CD14-positive monocyte (primary cell): Measurements from ENCODE around the gene SH2D2A. TPM values are rescaled to one million over a fixed set of nuclear protein-coding genes. Genes with fewer than 3 reads are reported as not detected.

ENCODE experiments used
- DNase-seq, 3 donors: peaks; one replicate each; pipeline ENCODE4 v3.0.0-alpha.2; 2011 to 2022
- H2AFZ ChIP-seq: 2 replicates; pipeline ENCODE4 v1.6.0; 2012; ENCODE audit warnings: mild to moderate bottlenecking, low read depth, low read length, inconsistent platforms; ENCODE audit not compliant: insufficient read depth, poor library complexity, severe bottlenecking
- H3K27ac ChIP-seq, 2 donors: 1 replicate in 1 of 2; 2 replicates in 1 of 2; pipeline ENCODE4 v1.5.1; 2012 to 2013; ENCODE audit warnings: low read length in 2 of 2, control low read depth in 1 of 2, inconsistent platforms in 1 of 2, low read depth in 1 of 2, mild to moderate bottlenecking in 1 of 2
- H3K27me3 ChIP-seq, 2 donors: one replicate each; pipeline versions ENCODE4 v1.6.0 to v1.6.1; 2011 to 2013; ENCODE audit warnings: low read length in 2 of 2; ENCODE audit not compliant: control insufficient read depth in 2 of 2, insufficient read depth in 2 of 2
- H3K36me3 ChIP-seq, 2 donors: replicated peaks in 1 of 2; 1 replicate in 1 of 2; 2 replicates in 1 of 2; pipeline versions ENCODE4 v1.5.1 to v1.6.1; 2012 to 2013; ENCODE audit warnings: low read length in 2 of 2, control low read depth in 1 of 2, inconsistent platforms in 1 of 2, mild to moderate bottlenecking in 1 of 2; ENCODE audit not compliant: insufficient read depth in 2 of 2, control insufficient read depth in 1 of 2
- H3K4me1 ChIP-seq, 2 donors: 1 replicate in 1 of 2; 2 replicates in 1 of 2; pipeline versions ENCODE4 v1.5.1 to v1.6.1; 2012 to 2013; ENCODE audit warnings: low read length in 2 of 2, control low read depth in 1 of 2, inconsistent platforms in 1 of 2, mild to moderate bottlenecking in 1 of 2, moderate library complexity in 1 of 2; ENCODE audit not compliant: insufficient read depth in 2 of 2, control insufficient read depth in 1 of 2
- H3K4me2 ChIP-seq: replicated peaks from 2 replicates; pipeline ENCODE3; 2012; ENCODE audit warnings: low read length, moderate library complexity, mild to moderate bottlenecking; ENCODE audit not compliant: poor library complexity, severe bottlenecking; ENCODE audit errors: extremely low read depth
- H3K4me3 ChIP-seq, 3 experiments: fragments of 200-600 bp in 1 of 3; sonication (generic) in 1 of 3; replicated peaks in 1 of 3; 1 replicate in 2 of 3; 2 replicates in 1 of 3; pipeline ENCODE4 v1.5.1; 2011 to 2013; ENCODE audit warnings: low read length in 3 of 3, mild to moderate bottlenecking in 3 of 3, control low read depth in 2 of 3, low read depth in 2 of 3, inconsistent platforms in 1 of 3, moderate library complexity in 1 of 3
- H3K79me2 ChIP-seq: 2 replicates; pipeline ENCODE4 v1.6.0; 2012; ENCODE audit warnings: mild to moderate bottlenecking, control low read depth, inconsistent platforms, low read length, moderate library complexity; ENCODE audit not compliant: insufficient read depth
- H3K9ac ChIP-seq: 2 replicates; pipeline ENCODE4 v1.6.0; 2017; ENCODE audit warnings: low read length, mild to moderate bottlenecking; ENCODE audit not compliant: insufficient read depth, poor library complexity, severe bottlenecking
- H3K9me3 ChIP-seq, 2 donors: replicated peaks in 1 of 2; 1 replicate in 1 of 2; 2 replicates in 1 of 2; pipeline versions ENCODE4 v1.5.1 to v1.6.1; 2012 to 2013; ENCODE audit warnings: low read length in 2 of 2, control low read depth in 1 of 2; ENCODE audit not compliant: control insufficient read depth in 1 of 2, insufficient read depth in 1 of 2
- H4K20me1 ChIP-seq: 2 replicates; pipeline ENCODE4 v1.6.0; 2012; ENCODE audit warnings: mild to moderate bottlenecking, low read length, control low read depth, moderate library complexity; ENCODE audit not compliant: insufficient read depth
- H3K27ac Mint-ChIP-seq, 7 donors: one replicate each; pipeline ENCODE4 v1.8.0; 2020; ENCODE audit warnings: mild to moderate bottlenecking in 7 of 7, mixed read lengths in 7 of 7, moderate library complexity in 6 of 7, inconsistent platforms in 2 of 7
- H3K27me3 Mint-ChIP-seq, 3 donors: one replicate each; pipeline ENCODE4 v1.8.0; 2021 to 2022; ENCODE audit warnings: low read depth in 3 of 3, mild to moderate bottlenecking in 3 of 3, mixed read lengths in 3 of 3, moderate library complexity in 3 of 3, inconsistent platforms in 1 of 3
- H3K36me3 Mint-ChIP-seq, 2 donors: one replicate each; pipeline ENCODE4 v1.8.0; 2020; ENCODE audit warnings: mixed read lengths in 2 of 2, inconsistent platforms in 1 of 2, mild to moderate bottlenecking in 1 of 2
- H3K4me1 Mint-ChIP-seq: one replicate; pipeline ENCODE4 v1.8.0; 2020; ENCODE audit warnings: mild to moderate bottlenecking, mixed read lengths
- H3K4me3 Mint-ChIP-seq, 2 donors: one replicate each; pipeline ENCODE4 v1.8.0; 2020; ENCODE audit warnings: mild to moderate bottlenecking in 2 of 2, mixed read lengths in 2 of 2, moderate library complexity in 1 of 2
- H3K9me3 Mint-ChIP-seq, 7 donors: one replicate each; pipeline ENCODE4 v1.8.0; 2020 to 2022; ENCODE audit warnings: mixed read lengths in 7 of 7, mild to moderate bottlenecking in 6 of 7, moderate library complexity in 6 of 7, inconsistent platforms in 2 of 7
- WGBS: methylation state at CpG from one replicate; pipeline ENCODE4 v1.1.5; 2013; ENCODE audit warnings: missing lambda C conversion rate; ENCODE audit not compliant: insufficient coverage; 5-methylcytosine and 5-hydroxymethylcytosine counted together
- intact Hi-C, 2 donors: fragments of 100-400 bp; cut with micrococcal nuclease; formaldehyde crosslinking; loops; one replicate each; pipeline versions ENCODE4 v1.15.0 to v1.15.1; 2023
- polyA plus RNA-seq, 3 donors: library from polyadenylated mRNA; depleted of rRNA in 1 of 3; unstranded in 2 of 3; stranded (reverse) in 1 of 3; fragments of 300-500 nt in 2 of 3; fragments of >200 nt in 1 of 3; fragmentation: Illumina TruSeq in 2 of 3; gene quantifications; 1 replicate in 2 of 3; 2 replicates in 1 of 3; pipeline ENCODE4 v1.2.3, GENCODE V29; 2012 to 2021
- TF ChIP-seq, protein P1 (sequence below): fragments of 200-600 bp; IDR thresholded peaks from one replicate; pipeline ENCODE4 v1.8.0; 2022; ENCODE audit warnings: antibody characterized with exemption, mild to moderate bottlenecking

Gene SH2D2A
- polyA plus RNA-seq, 3 donors = 0.17 to 0.20 TPM; not detected in 1

DNA sequence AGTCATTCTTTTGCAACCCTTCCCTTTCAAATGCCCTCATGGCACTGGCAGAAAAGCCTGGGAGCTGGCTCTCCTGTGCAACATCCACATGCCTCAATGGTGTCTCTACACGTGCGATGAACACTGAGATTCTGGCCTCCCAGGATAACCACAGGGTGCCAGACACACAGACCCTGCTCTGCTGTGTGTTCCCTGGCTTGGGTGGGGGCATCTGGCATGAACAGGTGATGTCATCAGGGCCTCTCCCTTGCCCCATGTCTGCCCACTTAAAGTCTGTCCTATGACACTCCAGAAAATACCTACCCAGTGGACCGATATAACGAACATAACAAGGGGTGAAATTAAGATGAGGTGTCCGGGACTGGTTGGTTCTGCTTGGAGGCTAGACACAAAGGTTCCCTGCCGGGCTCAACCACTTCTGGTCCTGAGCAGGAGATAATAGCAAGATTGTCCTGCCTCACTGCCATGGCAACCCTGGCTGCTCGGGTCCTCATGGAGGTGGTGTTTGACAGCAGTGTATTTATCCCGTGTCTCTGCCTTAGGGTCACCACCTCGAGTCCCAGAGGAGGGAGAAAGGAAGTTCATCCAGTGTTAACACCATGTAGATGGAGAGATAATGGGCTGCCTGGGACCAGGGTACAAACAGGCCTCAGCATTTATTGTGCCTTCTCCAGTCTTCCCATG is 22.9 kb upstream of the SH2D2A start:
- H3K9ac ChIP-seq = no peak overlapping the region
- WGBS = 39% methylated on average over 7 of the region's 9 CpGs
- TF ChIP-seq, protein P1, sequence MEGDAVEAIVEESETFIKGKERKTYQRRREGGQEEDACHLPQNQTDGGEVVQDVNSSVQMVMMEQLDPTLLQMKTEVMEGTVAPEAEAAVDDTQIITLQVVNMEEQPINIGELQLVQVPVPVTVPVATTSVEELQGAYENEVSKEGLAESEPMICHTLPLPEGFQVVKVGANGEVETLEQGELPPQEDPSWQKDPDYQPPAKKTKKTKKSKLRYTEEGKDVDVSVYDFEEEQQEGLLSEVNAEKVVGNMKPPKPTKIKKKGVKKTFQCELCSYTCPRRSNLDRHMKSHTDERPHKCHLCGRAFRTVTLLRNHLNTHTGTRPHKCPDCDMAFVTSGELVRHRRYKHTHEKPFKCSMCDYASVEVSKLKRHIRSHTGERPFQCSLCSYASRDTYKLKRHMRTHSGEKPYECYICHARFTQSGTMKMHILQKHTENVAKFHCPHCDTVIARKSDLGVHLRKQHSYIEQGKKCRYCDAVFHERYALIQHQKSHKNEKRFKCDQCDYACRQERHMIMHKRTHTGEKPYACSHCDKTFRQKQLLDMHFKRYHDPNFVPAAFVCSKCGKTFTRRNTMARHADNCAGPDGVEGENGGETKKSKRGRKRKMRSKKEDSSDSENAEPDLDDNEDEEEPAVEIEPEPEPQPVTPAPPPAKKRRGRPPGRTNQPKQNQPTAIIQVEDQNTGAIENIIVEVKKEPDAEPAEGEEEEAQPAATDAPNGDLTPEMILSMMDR = no peak
- intact Hi-C loops = no loop called here
- no peaks in the 10 kb centered on the region for H3K9me3 ChIP-seq
- Mint-ChIP-seq H3K4me1 (no peaks in the 10 kb centered on the region), H3K27ac (peak overlapping the region in 1 of 7 donors; percentile 9), H3K27me3 (peaks cover 25 to 62% (median 36%) of the 10 kb centered on the region in 3 donors), H3K36me3 (peaks cover 0 to 1% of the 10 kb centered on the region in 2 donors), H3K9me3 (peaks cover 0 to 3% (median 0%) of the 10 kb centered on the region in 7 donors), H3K4me3 (no peak overlapping the region)
- no peaks in the 10 kb centered on the region for H4K20me1 ChIP-seq
- DNase-seq = no peak
- no peak overlapping the region for H3K4me2 ChIP-seq
- H3K36me3 ChIP-seq = no peaks in the 10 kb centered on the region
- H3K27ac ChIP-seq = no peak overlapping the region
- no peaks in the 10 kb centered on the region for H3K4me1 ChIP-seq
- no peak overlapping the region for H3K4me3 ChIP-seq
- H2AFZ ChIP-seq = no peak overlapping the region
- H3K79me2 ChIP-seq = no peaks in the 10 kb centered on the region
- peaks cover 9 to 31% of the 10 kb centered on the region in 2 donors for H3K27me3 ChIP-seq

DNA sequence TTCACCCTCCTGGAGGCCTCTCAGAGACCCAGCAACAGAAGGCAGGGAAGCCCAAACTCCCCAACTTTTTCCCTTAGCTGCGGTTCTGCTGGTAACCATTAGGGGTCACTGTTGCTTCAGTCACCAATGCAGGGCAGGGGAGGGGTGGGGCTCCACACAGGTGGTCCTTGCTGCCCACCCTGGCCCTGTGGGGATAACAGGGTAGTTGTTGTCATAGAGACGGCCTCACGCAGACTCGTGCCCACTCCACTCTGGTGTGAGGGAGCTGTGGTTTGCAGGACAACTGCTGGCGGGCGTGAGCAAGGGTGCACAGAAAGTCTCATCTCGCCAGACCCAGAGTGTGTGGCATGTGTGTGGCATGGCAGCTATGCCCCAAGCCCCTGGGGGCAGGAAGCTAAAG is 22.3 kb upstream of the SH2D2A start:
- Histone ChIP-seq H3K4me3 (no peak overlapping the region), H3K9me3 (no peaks in the 10 kb centered on the region), H3K4me2 (no peak overlapping the region), H3K4me1 (no peaks in the 10 kb centered on the region), H2AFZ (no peak overlapping the region), H4K20me1 (no peaks in the 10 kb centered on the region), H3K27ac (no peak overlapping the region), H3K9ac (no peak overlapping the region), H3K36me3 (no peaks in the 10 kb centered on the region), H3K27me3 (peaks cover 7 to 30% of the 10 kb centered on the region in 2 donors), H3K79me2 (no peaks in the 10 kb centered on the region)
- Mint-ChIP-seq H3K4me1 (no peaks in the 10 kb centered on the region), H3K36me3 (peaks cover 0 to under 1% of the 10 kb centered on the region in 2 donors), H3K9me3 (peaks cover 0 to 2% (median 0%) of the 10 kb centered on the region in 7 donors), H3K27me3 (peaks cover 20 to 60% (median 32%) of the 10 kb centered on the region in 3 donors), H3K27ac (no peak overlapping the region), H3K4me3 (no peak overlapping the region)
- 51% methylated on average over 6 of the region's 7 CpGs for WGBS
- intact Hi-C loops = no loop called here
- DNase-seq = peak in 2 of 3 donors; percentile 15 to 29
- TF ChIP-seq, protein P1 = peak; percentile 92
